ENCODE measurements around the gene ARHGAP8.

ARHGAP8 gene

DNA sequence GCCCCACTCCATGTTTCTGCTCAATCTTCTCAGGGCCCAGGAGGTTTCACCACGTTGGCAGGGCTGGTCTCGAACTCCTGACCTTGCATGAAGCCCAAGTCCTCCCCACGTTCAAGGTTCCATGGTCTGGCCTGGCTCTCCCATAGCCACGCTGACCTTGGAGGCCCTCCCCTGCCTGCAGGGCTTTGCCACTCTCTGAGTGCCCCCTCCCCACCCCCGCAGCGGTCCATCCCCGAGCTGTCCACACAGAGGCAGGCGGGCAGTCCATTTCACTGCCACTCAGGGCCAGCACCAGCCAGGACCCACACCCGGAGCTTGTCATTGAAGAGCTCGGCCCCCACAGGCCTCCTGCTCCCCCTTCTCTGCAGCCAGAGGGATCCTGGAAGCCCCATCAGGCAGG lies 30.7 kb downstream of the ARHGAP8 start:
- no peak for DNase-seq (ENCODE audit: low spot score)
- in situ Hi-C loops (cut with MboI; ENCODE audit: low pct_unique_long_range_greater_than_20kb, low sequenced_read_pairs, unreplicated experiment) = no loop called here
- TF ChIP-seq, protein P1, sequence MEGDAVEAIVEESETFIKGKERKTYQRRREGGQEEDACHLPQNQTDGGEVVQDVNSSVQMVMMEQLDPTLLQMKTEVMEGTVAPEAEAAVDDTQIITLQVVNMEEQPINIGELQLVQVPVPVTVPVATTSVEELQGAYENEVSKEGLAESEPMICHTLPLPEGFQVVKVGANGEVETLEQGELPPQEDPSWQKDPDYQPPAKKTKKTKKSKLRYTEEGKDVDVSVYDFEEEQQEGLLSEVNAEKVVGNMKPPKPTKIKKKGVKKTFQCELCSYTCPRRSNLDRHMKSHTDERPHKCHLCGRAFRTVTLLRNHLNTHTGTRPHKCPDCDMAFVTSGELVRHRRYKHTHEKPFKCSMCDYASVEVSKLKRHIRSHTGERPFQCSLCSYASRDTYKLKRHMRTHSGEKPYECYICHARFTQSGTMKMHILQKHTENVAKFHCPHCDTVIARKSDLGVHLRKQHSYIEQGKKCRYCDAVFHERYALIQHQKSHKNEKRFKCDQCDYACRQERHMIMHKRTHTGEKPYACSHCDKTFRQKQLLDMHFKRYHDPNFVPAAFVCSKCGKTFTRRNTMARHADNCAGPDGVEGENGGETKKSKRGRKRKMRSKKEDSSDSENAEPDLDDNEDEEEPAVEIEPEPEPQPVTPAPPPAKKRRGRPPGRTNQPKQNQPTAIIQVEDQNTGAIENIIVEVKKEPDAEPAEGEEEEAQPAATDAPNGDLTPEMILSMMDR (IDR thresholded peaks at IDR 0.05; ENCODE audit: extremely low read depth, insufficient read depth, missing control alignments) = no peak

DNA sequence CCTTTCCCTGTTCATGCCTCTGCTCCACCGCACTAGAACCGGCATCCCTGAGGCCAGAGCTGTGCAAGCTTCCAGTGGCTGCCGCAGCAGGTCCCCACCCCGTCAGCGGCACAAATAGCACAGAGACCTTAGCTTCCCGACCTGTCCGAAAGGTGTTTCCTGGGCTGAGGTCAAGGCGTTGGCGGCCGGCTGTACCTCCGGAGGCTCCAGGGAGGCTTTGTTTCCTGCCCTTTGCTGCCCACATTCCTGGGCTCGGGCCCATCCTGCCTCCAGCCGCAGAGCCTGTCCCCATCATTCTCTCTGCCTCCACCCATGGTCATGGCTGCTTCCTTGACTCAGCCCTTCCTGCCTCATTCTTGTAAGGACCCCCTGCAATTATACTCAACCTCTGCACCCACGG lies 31.2 kb downstream of the ARHGAP8 start:
- in situ Hi-C loops (cut with MboI; ENCODE audit: low pct_unique_long_range_greater_than_20kb, low sequenced_read_pairs, unreplicated experiment) = no loop called here
- DNase-seq (ENCODE audit: low spot score) = no peak
- TF ChIP-seq, protein P1 (IDR thresholded peaks at IDR 0.05; ENCODE audit: extremely low read depth, insufficient read depth, missing control alignments) = no peak

DNA sequence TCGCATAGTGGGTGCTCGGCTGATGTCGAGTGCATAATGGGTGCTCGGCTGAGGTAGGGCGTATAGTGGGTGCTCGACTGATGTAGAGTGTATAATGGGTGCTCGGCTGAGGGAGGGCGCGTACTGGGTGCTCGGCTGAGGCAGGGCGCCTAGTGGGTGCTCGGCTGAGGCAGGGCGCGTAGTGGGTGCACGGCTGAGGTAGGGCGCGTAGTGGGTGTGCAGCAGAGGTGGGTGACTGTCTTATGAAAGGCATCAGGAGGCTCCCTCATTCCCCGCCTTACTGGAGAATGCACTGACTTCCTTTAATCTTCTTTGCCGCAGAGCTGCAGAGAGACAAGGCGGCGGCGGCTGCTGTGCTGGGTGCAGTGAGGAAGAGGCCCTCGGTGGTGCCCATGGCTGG lies 33.8 kb downstream of the ARHGAP8 start:
- in situ Hi-C loops (cut with MboI; ENCODE audit: low pct_unique_long_range_greater_than_20kb, low sequenced_read_pairs, unreplicated experiment) = no loop called here
- no peak for DNase-seq (ENCODE audit: low spot score)
- TF ChIP-seq, protein P1 (IDR thresholded peaks at IDR 0.05; ENCODE audit: extremely low read depth, insufficient read depth, missing control alignments) = no peak

DNA sequence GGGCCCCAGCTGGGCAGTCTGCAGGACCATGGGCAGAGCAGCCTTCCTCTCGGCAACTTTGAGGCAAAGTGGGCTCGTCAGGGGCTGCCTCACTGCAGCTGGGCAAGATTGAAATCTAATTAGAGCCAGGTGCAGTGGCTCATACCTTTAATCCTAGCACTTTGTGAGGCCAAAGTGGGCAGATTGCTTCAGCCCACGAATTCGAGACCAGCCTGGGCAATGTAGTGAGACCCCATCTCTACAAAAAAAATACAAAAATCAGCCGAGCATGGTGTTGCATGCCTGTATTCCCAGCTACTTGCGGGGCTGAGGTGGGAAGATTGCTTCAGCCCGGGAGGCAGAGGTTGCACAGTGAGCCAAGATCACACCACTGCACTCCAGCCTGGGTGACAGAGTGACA lies 34.2 kb downstream of the ARHGAP8 start:
- in situ Hi-C loops (cut with MboI; ENCODE audit: low pct_unique_long_range_greater_than_20kb, low sequenced_read_pairs, unreplicated experiment) = no loop called here

DNA sequence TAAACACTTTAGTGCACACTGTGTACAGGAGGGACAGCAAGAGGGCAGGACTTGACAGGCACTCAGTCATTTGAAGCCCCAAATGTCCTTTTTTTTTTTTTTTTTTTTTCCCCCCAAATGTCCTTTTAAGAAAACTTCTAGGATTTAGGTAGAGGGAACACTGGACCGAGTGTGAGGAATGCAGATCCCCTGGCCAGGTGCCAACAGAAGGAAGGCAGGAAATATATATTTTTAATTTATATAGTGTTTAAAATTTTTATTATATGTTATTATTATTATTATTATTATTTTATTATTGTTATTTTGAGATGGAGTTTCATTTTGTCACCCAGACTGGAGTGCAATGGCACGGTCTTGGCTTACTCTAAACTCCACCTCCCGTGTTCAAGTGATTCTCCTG lies 35.5 kb downstream of the ARHGAP8 start:
- in situ Hi-C loops (cut with MboI; ENCODE audit: low pct_unique_long_range_greater_than_20kb, low sequenced_read_pairs, unreplicated experiment) = no loop called here
- TF ChIP-seq, protein P1 (IDR thresholded peaks at IDR 0.05; ENCODE audit: extremely low read depth, insufficient read depth, missing control alignments) = no peak
- no peak for DNase-seq (ENCODE audit: low spot score)

More for the DNA sequence above, 34.2 kb downstream of the ARHGAP8 start:
- TF ChIP-seq, protein P1 (IDR thresholded peaks at IDR 0.05; ENCODE audit: extremely low read depth, insufficient read depth, missing control alignments) = no peak
- no peak for DNase-seq (ENCODE audit: low spot score)

DNA sequence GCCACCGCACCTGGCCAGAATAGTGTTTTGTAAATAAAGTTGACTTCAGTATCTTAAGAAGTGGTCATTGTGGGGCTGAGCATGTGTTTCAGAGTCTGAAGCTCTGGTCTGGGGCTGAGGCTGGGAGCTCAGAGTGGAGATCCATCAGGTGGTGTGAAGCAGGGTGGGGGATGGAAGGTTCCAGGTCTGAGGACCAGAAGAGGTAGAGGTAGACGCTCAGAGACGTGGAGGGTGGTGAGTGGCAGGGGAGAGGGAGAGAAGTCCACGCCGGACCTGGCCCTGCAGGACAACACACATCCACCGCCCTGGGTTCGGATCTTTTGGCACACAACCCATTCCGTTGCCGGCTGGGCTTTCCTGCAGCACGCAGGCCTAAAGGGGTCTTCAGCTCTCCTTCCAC lies 40.7 kb downstream of the ARHGAP8 start:
- no peak for DNase-seq (ENCODE audit: low spot score)
- in situ Hi-C loops (cut with MboI; ENCODE audit: low pct_unique_long_range_greater_than_20kb, low sequenced_read_pairs, unreplicated experiment) = no loop called here
- TF ChIP-seq, protein P1 (IDR thresholded peaks at IDR 0.05; ENCODE audit: extremely low read depth, insufficient read depth, missing control alignments) = no peak
